Nephron (organoid): ENCODE data around the gene SERPINA4.
"Not testable (repeated sequence)": the region's sequence is repeated elsewhere in the genome, so short reads cannot be mapped to it uniquely, and the experiment has no call there.

Source experiments
- H3K27ac Mint-ChIP-seq, 3 experiments: 2 replicates each; pipeline ENCODE4 v1.8.0; 2020; ENCODE audit warnings: mixed read lengths in 3 of 3, mild to moderate bottlenecking in 2 of 3, moderate library complexity in 1 of 3
- H3K27me3 Mint-ChIP-seq: 2 replicates; pipeline ENCODE4 v1.8.0; 2021; ENCODE audit warnings: low read depth, mild to moderate bottlenecking, moderate library complexity, mixed read lengths
- H3K36me3 Mint-ChIP-seq: 2 replicates; pipeline ENCODE4 v1.8.0; 2020; ENCODE audit warnings: low read depth, mixed read lengths
- H3K4me1 Mint-ChIP-seq: 2 replicates; pipeline ENCODE4 v1.8.0; 2020; ENCODE audit warnings: mixed read lengths
- H3K4me3 Mint-ChIP-seq, 3 experiments: 2 replicates each; pipeline ENCODE4 v1.8.0; 2020; ENCODE audit warnings: mild to moderate bottlenecking in 3 of 3, mixed read lengths in 3 of 3, moderate library complexity in 2 of 3
- H3K9me3 Mint-ChIP-seq: 2 replicates; pipeline ENCODE4 v1.8.0; 2020; ENCODE audit warnings: mixed read lengths
- TF ChIP-seq, protein P1 (sequence below), 3 experiments: fragments of 200-600 bp; sonication (generic); IDR thresholded peaks; one replicate each; pipeline ENCODE4 v1.5.0; 2021; ENCODE audit warnings: antibody characterized with exemption in 3 of 3; ENCODE audit not compliant: unreplicated experiment in 3 of 3

SERPINA4 gene

DNA sequence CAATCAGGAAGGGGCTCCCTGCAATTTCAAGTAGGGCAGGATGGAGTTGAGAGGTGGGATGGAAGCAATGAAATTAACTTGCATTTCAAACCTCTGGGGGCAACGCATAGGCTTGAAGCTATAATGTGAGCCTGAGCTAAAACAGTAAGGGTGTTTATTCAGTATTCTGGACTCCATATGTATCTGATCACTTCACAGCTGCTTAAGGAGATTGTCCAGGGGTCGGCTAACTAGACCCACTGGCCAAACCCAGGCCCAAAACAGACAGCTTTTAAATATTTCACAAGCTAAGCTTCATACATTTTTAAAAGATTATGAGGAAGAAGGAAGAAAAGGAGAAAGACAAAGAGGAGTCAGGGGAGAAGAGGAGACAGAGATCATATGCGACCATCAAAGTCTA lies 44.1 kb downstream of the SERPINA4 start:
- TF ChIP-seq, protein P1, sequence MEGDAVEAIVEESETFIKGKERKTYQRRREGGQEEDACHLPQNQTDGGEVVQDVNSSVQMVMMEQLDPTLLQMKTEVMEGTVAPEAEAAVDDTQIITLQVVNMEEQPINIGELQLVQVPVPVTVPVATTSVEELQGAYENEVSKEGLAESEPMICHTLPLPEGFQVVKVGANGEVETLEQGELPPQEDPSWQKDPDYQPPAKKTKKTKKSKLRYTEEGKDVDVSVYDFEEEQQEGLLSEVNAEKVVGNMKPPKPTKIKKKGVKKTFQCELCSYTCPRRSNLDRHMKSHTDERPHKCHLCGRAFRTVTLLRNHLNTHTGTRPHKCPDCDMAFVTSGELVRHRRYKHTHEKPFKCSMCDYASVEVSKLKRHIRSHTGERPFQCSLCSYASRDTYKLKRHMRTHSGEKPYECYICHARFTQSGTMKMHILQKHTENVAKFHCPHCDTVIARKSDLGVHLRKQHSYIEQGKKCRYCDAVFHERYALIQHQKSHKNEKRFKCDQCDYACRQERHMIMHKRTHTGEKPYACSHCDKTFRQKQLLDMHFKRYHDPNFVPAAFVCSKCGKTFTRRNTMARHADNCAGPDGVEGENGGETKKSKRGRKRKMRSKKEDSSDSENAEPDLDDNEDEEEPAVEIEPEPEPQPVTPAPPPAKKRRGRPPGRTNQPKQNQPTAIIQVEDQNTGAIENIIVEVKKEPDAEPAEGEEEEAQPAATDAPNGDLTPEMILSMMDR (IDR thresholded peaks at IDR 0.05; ENCODE audit: unreplicated experiment in 3 of 3) = no peak
- Mint-ChIP-seq H3K27me3 (peaks cover 15% of the 10 kb centered on the region), H3K27ac (no peak overlapping the region), H3K9me3 (no peaks in the 10 kb centered on the region), H3K36me3 (no peaks in the 10 kb centered on the region), H3K4me3 (no peak overlapping the region), H3K4me1 (peaks cover 21% of the 10 kb centered on the region)

DNA sequence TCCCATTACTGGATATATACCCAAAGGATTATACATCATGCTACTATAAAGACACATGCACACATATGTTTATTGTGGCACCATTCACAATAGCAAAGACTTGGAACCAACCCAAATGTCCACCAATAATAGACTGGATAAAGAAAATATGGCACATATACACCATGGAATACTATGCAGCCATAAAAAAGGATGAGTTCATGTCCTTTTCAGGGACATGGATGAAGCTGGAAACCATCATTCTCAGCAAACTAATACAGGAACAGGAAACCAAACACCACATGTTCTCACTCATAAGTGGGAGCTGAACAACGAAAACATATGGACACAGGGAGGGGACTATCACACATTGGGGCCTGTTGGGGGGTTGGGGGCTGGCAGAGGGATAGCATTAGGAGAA lies 47.7 kb downstream of the SERPINA4 start:
- H3K4me3 Mint-ChIP-seq, H3K36me3 Mint-ChIP-seq, H3K9me3 Mint-ChIP-seq, H3K27ac Mint-ChIP-seq, H3K4me1 Mint-ChIP-seq: not testable (repeated sequence)
- H3K27me3 Mint-ChIP-seq = peaks cover 13% of the 10 kb centered on the region

DNA sequence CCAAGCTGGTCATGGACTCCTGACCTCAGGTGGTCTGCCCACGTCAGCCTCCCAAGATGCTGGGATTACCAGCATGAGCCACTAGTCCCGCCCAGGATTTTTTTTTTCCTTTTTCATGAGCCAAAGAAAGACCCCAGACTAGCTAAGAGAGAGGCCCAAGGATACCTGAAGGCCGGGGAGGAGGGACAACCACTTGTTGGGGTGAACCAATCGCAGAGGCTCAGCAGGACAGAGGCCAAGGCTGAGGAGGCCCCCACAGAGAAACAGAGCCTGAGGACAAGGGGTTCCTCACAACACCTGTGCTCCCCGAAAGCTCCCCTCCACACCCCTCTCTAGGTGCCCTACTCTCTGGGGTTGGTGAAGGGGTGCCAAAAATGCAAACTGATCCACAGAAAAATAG lies 49.9 kb downstream of the SERPINA4 start:
- no peak overlapping the region for H3K4me3 Mint-ChIP-seq
- H3K27ac Mint-ChIP-seq = no peak overlapping the region
- no peaks in the 10 kb centered on the region for H3K4me1 Mint-ChIP-seq
- peaks cover 13% of the 10 kb centered on the region for H3K27me3 Mint-ChIP-seq
- H3K36me3 Mint-ChIP-seq = no peaks in the 10 kb centered on the region
- H3K9me3 Mint-ChIP-seq = no peaks in the 10 kb centered on the region
- TF ChIP-seq, protein P1 (IDR thresholded peaks at IDR 0.05; ENCODE audit: unreplicated experiment in 3 of 3) = no peak

DNA sequence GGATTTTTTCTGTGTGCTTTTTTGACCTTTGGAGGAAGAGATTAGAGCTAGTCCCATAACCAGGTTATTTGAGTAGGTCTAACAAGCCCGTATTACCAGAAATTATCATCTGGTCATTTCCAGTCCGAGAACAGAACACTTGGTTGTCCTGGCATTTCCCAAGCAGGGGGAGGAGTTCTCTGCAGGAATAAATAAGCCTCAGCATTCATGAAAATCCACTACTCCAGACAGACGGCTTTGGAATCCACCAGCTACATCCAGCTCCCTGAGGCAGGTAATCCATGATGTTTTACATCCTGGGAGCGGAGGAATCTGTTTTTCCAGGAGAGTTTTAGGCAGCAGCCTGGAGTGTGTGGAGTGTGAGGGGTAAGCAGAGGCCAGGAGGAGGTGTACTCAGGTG lies 50.9 kb downstream of the SERPINA4 start, which contains the start of gene SERPINA3:
Gene SERPINA3 (plus strand): TSS at position 218 of the 400 bp plus-strand sequence. CDS start 2,051 bp downstream, outside the sequence.
- peaks cover 8% of the 10 kb centered on the region for H3K27me3 Mint-ChIP-seq
- H3K4me3 Mint-ChIP-seq = no peak within 1 kb of the TSS
- no peaks in the 10 kb centered on the region for H3K4me1 Mint-ChIP-seq
- peaks cover 5% of the 10 kb centered on the region for H3K9me3 Mint-ChIP-seq
- no peaks in the 10 kb centered on the region for H3K36me3 Mint-ChIP-seq
- TF ChIP-seq, protein P1 (IDR thresholded peaks at IDR 0.05; ENCODE audit: unreplicated experiment in 3 of 3) = no peak
- no peak within 1 kb of the TSS for H3K27ac Mint-ChIP-seq

DNA sequence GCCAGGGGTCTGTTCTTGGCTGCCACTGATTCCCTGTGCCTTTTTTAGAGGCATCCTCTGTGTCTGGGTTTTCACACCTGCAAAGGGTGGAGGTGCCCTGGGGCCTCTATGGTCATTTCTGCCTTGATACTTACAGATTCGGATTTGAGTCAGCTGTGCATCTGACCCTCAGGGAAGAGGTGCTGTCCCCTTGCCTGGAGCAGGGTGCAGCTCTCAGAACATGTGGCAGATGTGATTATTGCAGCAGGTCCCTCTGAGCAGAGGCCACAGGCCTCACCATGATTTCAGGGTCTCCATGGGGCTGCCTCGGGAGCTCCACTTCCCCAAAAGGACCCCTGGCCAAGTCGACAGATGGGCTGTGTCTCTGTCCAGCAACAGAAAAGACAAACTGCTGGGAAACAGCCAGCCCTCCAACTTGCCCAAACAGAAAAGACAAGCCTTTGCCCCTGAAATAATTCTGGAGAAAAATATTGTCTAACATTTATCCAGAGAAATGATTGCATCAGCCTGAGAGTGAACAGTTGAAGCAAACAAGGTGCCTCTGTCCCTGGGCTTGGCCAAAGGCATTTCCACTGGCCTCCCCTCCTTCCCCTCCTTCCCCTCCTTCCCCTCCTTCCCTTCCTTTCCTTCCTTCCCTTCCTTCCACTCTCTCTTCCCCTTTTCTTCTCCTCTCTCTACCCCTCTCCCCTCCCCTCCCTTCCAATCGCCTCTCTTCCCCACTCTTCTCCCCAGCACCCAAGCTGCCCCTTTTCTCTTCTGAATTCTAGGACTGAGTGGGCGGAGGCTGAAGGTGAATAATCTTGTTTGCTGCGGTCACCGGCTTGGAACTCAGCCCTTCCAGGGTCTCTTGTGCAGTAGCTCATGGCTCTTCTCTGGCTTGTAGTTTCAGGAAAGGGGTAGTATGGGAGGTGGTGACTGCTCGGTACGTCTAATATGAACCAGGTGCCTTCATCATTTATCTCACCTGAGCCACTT lies 51.6 kb downstream of the SERPINA4 start:
- Mint-ChIP-seq H3K4me1 (no peaks in the 10 kb centered on the region), H3K27ac (no peak overlapping the region), H3K4me3 (no peak overlapping the region), H3K9me3 (peaks cover 11% of the 10 kb centered on the region), H3K36me3 (no peaks in the 10 kb centered on the region), H3K27me3 (peaks cover 3% of the 10 kb centered on the region)
- TF ChIP-seq, protein P1 (IDR thresholded peaks at IDR 0.05; ENCODE audit: unreplicated experiment in 3 of 3) = no peak

DNA sequence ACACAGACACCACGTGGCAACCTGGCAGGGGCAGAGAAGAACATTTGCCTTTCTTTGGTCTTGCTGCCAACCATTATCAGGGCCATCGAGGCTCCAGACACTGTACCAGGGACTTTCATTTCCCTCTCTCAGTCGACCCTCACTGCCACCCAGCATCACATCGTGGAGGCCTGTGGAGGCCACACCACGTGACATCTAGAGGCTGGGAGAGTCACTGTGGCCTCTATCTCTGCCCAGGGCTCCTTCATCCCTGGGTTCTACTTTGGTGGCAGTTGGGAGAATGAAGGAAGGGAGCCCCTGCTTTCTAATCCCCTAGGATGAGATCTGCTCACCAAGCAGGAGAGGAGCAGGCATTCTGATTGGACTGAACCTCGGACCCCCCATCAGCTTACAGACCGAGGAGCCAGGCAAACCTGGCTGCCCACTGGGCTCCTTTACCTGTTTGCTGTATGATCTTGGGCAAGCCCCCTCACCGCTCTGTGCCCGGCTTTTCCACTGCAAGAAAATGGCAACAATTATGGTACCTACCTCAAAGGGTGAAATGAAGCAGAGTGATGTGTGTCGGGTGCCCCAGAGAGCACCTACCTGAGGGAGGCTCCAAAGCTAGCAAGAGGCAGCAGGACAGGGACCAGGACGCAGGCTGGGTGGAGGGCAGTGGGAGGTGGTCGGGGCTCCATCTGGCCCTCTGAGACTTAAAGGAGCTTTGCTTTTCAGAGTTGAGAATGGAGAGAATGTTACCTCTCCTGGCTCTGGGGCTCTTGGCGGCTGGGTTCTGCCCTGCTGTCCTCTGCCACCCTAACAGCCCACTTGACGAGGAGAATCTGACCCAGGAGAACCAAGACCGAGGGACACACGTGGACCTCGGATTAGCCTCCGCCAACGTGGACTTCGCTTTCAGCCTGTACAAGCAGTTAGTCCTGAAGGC lies 52.7 kb downstream of the SERPINA4 start:
- H3K4me3 Mint-ChIP-seq = no peak overlapping the region
- H3K9me3 Mint-ChIP-seq = peaks cover 21% of the 10 kb centered on the region
- H3K27me3 Mint-ChIP-seq = no peaks in the 10 kb centered on the region
- no peak overlapping the region for H3K27ac Mint-ChIP-seq
- TF ChIP-seq, protein P1 (IDR thresholded peaks at IDR 0.05; ENCODE audit: unreplicated experiment in 3 of 3) = no peak
- no peaks in the 10 kb centered on the region for H3K4me1 Mint-ChIP-seq
- peaks cover 5% of the 10 kb centered on the region for H3K36me3 Mint-ChIP-seq
